ENCODE measurements around the gene COA8.

COA8 gene

DNA sequence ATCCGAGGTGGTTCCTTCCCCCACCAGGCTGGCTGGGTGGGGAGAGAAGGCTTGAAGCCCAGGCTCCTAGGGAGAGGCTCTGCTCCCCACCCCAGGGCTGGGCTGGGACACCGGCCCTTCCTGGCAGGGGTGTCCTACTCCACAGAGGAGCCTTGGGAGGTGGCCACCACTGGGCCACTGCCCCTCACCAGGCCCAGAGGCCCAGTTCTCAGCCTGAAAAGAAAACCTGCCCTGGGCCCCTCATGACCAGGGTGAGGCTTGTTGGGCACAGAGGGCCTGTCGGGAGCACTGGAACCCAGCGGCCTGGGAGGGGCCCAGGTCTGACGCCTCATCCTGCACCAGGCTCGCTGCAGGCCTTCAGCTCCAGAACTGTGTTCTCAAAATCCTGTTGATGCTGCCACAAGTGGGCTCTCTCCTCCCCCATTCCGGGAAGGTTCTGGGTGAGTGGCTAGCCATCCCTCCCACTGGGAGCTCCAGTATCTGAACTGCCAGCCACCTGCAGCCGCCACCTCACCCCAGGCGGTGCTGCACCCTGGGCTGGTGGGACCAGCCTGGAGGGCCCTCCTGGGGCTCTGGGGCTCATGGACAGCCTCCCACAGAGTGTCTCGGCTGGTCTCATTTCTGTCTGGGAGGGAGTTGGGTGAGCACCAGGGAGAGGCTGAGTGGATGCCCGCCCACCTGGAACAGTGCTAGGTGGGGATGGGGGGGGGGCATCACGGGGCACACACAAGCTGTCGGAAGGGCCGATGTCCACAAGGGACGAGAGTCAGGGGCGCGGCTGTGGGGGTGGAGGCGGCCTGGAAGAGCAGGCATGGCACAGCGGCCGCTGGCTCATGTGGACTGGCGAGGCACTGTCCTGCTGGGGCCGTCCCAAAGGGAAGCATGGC, 12.1 kb upstream of the COA8 start:
- peak; percentile 74 for DNase-seq

DNA sequence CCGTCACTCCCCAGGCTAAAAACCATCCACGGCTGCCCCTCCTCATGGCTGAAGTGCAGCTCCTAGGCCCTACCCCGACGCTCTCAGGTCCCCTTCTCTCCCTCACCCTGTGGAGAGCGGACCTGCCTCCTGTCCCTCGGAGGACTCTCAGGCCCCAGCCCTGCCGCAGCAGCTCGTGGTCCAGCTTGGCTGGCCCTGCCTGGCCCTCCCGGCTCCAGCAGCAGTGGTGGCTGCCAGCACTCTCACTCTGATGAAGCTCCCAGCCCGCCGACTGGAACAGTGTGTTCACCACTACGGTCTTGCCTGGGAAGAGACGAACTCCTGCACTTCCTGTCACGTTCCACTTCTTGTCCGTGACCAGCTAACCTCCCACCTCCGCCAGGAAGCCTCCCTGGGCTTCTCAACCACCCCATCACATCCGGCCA, 11.4 kb upstream of the COA8 start:
- no peak for DNase-seq

DNA sequence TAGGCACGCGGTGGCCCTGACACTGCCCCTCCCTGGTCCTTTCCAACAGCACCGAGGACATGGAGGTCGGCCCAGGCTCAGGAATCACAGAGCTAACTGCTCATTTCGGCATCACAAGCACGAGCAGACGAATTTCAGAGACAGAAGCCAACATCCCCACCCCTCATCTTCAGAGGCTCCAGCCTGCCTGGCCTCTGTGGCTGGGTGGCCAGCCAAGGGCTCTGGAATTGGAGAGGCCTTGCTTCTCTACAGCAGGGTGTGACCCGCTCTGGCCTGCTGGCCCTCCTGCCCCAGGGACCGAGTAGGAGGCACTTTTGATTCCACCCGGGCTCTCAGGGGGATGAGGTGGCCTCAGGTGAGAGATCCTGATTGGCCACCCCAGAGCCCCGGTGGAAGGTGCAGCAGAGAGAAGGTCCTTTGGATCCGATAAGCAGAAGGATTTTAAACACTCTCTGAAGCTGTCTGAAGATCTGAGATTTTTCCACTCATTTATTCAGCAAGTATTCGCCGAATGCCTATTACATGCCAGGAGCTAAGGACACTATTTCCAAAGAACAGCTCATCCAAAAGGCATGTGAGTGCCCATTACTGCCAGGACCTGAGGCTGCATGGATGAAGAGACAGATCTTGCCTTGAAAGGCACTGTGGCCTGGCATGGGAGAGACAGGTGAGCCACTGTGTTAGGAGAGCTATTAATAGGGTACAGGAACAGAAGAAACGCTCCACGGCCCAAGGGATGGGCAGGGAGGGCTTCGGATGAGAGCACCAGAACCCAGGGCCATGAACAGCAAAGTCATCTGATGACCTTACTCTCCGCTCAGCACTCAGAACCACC, 10.5 kb upstream of the COA8 start:
- no peak for DNase-seq

DNA sequence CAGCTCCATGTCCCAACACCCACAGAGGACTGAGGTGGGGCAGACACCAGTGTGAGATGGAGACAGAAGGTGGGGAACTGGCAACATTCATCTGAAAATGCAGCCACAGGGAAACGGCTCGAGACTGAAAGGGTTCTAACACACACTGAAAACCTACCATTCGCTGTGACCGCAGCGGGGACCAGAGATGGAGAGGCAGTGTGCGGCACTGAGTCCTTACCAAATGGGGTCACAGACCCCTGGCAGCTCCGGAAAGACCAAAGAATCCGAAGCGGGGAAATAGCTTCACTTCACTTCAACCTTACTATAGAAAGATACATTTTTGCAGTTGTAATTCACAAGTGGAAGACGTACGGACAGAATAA, 9.9 kb upstream of the COA8 start:
- no peak for DNase-seq

DNA sequence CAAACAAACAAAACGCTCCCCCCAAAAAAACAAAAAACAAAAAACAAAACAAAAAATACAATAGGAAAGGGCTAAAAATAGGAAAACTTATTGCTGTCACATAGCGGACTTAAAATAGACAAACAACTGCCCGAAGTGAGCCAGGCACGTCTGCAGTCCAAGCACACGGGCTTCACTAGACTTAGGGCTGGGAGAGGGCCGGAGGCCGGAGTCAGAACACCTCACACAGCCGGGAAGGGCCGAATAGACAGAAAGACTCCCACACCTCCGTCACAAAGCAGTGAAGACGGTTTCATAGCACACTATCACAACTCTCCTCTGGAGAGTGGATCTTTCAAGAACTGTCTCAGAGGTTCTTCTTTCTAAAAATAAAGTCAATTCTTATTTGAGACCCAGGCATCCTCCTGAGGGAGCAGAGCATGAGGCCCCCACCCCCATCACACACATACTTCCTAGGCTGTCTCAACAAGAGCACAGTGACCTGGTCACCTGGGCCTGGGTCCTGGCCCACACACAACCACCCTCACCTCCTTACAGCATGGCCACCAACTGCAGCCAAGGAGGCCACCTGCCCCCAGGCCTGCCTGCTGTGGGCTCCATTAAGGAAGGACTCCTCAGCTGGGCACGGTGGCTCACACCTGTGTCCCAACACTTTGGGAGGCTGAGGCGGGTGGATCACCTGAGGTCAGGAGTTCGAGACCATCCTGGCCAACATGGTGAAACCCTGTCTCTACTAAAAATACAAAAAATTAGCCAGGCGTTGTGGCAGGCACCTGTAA, 7.0 kb upstream of the COA8 start:
- no peak for DNase-seq

DNA sequence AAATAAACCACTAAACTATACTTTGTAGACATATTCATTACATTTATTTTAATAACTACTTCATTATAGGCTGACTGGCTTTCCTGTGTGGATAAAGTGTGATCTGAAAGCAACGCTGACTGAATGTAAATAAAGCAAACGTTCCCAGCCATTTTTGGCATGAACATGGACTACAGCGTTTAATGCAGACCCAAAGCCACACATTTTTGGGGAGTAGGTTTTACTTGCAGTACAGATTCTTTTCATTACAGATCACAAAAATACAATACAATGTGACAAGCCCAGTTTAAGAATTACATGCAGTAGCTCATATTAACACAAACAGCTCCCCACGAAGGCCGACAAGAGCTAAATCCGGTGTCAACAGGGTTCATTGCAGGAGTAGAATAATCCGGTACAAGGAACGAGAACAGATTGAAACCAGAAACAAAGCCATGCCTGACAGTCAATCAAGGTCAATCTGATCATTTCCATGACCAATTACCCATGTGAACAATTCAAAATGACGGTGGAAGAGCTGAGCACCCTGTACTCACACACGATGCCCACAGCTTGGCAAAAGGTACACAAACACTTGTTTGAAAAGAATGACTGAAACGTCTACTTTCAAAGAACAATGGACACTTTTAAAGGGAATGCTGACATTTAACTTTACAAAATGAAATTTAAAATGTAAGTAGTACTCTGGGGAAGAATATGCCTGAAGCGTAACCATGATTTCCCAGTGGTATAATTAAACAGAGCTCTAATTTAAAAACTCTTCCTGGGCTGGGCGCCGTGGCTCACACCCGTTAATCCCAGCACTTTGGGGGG, 5.6 kb upstream of the COA8 start:
- peak; percentile 38 for DNase-seq

DNA sequence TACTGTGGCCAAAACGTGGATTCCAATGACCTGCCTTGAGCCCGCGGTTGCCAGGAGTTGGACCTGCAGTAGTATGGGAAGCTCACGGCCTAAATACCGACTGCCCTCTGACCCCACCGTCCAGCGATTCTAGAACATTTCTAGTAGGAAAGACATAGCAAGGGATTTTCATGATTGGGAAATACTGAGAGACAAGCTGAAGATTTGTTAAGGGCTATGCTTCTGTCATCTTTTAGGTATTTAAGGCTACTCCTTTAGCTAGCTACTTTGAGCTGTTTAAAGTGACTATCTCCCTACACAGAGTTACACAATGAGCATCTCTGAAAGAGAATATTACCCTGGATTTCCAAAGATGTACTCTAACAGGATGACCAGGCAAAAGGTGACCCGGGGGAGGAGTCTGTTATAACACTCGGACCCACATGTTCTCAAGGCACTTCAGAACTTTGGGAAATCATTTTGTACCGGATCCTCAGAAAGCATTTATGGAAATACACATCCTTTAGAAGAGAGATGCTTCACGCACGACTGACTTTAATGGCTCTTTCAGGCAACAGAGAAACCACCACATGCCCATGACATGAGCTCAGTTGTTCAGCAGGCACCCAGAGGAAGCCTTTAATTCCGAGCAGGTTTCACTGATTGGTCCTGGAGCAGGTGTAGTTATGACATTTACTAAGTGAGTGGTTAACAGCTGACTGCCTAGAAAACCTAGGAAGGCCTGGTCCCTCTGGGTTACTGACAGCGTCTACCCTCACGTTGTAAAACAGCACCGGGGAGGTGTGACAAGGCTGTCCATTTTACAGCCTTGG, 4.5 kb upstream of the COA8 start:
- peak; percentile 31 for DNase-seq

DNA sequence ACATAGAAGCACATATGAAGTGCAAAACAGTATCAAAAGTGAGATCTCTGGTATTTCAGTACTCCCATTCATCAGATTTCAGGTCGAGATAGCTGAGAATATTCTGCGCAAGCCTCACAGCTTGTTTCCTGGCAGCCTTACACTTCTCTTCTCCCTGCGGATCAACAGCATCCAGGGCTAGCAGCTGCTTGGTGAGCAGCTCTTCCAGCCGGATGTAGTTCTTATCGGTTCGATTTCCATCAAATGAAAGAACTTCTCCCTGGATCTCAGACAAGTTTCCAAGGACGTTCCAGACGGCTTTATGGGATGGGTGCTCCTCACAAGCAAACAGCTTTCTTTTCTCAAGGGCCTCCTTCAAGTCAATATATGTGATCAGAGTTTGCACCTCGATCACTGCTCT, 3.0 kb upstream of the COA8 start:
- no peak for DNase-seq

DNA sequence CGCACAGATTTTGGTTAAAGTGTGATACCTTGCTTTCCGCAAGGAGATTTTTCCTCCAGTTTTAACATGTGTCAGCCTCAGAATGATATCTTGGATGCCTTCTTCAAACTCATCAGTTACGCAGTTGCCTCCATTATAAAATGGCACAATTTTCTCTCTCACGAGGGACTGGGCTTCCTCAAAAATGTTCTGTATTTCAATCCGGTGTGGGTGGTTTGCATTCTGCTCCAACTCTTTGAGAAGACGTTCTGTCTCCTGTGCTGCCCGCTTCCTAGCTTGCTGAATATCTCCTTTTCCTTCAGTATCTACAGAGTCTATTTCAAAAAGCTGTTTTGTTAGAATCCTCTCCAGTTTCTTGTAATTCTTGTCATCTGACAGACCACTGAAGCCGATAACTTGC, 2.1 kb upstream of the COA8 start:
- no peak for DNase-seq

DNA sequence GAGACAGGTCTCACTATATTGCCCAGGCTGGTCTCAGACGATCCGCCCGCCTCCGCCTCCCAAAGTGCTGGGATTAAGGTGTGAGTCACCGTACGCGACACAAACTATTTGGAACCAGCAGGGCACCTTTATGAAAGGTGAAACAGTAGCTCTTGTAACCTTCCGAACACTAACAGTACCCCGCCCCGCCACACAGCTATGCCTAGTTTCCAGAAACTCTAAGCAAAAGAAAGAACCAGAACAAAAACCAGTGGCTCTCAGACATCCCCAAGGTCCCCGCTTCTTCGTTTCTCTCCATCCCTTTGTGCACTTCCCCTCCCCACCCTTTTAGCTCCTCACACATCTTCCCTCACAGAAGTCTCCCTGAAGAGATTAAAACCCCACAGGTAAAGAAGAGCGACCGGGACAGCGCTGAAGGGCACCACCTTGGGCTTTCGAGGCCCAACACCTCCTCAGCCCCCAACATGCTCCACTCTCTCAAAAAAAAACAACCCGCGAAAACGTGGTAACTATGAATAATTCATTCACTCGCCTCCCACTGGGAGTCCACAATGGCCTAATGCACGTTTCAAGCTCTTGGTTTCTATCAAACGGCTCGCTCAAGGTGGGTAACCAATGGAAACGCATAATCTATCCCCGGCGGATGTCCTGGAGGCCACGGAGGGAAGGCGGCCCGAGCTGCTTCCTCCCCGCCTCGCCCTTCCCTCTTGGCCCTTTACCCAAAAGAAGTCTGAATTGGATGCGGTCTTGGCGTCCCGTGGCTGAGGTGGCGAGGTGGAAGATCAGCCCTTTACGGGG, 1.2 kb upstream of the COA8 start:
- DNase-seq, result no peak

DNA sequence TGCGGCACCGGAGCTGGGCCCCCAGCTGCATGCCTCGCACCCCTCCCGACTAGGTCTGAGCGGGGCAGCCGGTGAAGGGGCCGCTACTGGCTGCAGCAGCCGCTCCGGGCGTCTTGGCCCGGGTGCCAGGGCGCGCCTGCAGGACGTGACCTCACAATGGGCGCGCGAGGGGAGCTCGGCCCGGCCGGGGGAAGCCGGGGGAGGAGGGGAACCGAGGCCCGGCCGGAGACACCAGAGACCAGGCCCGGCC, 656 bp upstream of the COA8 start:
- DNase-seq, result no peak

DNA sequence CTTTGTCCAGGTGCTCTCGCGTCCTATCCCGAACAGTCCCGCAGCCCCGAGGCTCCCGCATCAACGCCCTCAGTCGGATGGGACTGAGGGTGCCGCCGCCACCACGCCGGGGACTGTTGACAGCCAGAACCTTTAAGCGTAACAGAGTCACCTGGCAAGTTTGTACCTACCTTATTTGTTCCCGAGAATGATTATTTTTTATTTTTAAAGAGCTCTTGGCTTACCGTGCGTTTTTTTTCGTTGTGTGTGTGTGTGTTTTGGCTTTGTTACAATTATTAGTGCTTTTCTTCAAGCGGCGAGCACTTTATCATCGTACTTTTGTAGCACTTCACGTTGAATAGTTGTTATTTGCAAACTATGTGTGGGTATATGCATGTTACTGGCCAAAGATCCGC, 463 bp downstream of the COA8 start:
- DNase-seq, result no peak

DNA sequence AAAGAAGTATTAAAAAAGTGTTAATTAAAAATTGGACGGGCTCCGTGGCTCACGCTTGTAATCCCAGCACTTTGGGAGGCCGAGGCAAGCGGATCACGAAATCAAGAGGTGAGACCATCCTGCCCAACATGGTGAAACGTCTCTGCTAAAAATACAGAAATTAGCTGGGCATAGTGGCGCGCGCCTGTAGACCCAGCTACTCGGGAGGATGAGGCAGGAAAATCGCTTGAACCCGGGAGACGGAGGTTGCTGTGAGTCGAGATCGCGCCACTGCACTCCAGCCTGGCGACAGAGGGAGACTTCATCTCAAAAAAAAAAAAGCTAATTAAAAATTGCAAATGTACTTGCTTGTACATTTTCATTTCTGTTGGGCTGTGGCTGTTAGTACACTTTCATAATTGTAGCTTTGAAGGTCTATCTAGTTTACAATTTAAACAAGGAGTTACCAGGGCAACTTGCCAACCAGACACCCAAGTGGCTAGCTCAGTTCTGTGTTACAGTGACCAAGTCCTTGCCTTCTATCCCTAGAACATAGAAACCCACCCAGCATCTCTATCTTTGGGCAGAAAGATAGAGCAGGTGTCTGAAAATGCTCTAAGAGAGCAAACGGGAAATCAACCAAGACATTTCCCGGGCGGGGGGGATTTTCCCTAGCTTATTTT, 1.2 kb downstream of the COA8 start:
- no peak for DNase-seq

DNA sequence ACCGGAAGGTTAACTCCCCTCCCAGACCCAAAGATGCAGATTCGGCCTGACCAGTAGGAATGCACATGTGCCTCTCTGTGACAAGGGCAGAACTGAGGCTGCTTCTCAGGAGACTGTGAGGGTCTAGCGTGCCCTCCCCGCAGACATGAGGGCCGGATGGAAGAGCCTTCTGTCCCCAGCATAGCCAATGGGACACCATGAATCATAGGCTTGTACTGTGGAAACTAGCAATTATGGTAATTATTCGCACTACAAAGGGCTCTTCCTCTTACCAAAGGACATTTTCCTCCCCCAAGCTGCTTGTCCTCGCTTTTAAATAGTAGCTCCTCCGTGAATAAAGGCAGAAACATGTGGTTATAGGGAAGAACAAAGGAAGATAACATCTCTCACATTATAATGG, 6.2 kb downstream of the COA8 start:
- no peak for DNase-seq

DNA sequence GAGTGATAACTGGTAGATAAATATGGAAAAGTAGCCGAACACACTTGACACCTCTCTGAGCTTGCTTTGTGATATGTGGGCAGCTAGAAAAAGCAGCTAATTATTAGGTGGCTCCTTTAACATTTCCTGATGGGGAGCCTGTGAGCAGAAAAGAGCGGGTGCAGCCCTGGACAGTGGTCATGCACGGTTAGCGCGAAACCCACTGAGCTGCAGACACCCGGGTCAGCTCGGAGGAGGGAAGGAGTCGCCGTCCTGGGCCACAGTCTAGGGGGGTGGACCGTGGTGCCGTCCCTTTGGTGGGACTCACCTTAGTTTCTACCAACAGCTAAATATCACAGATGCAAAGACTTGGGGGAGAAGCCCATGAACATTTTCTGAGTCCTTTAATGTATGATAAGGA, 6.6 kb downstream of the COA8 start:
- DNase-seq, result no peak

DNA sequence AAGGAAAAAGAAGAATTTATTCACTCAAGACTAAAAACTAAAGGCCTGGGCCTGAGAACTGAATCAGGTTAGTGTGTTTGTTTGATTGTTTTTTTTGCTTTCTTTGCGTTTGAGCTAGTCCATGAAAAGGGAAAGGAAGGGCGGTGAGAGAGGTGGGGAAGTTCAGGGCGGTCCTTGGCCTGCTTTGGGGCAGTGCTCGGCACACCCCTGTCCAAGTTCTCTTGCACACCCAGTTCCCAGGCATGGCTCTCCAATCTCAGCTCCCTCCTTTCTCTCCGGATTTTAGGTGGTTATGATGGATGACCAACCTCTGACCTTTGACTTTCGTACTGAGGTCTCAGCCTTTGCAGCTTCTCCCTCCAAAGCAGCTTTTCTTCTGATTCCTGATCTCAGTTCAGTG, 11.3 kb downstream of the COA8 start:
- DNase-seq, result no peak

DNA sequence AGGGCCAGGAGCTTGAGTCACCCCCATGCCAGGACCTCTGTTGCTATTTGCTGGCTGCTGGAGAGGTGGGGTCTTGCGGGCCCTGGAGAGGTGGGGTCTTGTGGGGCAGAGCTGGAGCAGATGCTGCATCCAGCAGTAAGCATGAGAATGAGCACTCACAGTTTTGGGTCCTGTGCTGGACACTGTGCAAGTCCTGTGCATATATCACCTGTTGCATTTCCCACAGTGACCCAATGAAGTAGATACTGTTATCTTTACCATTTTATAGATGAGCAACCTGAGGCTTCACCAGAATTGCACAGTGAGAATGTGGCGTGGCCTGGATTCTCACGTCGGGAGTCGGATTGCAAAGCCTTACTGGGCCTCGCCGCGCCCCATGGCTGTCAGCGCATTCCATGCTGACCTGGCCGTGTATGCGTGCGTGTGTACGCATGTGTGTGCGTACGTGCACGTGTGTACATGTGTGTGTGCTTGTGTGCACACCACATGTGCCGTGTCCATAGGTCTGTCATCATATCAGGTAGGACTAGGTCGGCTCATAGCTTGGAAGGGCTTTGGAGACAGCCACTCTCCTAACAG, 12.0 kb downstream of the COA8 start:
- DNase-seq, result no peak

DNA sequence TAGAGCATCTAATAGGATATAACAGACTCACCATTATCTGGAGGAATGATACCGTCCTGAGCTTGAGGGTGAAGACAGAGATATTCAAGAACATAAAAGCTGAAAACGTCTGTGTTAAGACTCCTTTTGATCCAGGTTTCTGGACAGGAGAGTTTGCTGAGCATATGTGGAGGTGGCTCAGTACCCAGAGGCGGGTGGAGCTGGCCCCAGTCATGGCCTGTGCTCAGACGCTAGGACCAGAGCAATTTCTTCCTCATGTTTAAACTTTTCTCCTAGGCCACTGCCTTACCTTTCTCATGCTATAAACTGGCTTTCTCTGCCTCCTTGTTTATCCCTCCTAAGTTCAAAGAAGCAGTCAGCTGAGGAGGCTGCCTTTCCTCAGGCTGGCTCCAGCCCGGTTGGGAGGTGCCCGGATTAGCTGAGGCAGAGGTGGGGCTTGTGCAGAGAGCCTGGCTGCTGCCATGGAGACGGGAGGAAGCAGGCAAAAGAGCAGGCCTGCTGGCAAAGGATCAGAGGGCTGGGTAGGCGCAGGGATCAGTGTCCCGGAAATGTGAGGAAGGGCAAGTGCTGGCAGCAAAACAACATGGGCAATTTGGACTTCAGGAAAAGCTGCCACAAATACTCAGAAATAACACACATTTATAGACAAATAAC, 13.7 kb downstream of the COA8 start:
- DNase-seq, result no peak

DNA sequence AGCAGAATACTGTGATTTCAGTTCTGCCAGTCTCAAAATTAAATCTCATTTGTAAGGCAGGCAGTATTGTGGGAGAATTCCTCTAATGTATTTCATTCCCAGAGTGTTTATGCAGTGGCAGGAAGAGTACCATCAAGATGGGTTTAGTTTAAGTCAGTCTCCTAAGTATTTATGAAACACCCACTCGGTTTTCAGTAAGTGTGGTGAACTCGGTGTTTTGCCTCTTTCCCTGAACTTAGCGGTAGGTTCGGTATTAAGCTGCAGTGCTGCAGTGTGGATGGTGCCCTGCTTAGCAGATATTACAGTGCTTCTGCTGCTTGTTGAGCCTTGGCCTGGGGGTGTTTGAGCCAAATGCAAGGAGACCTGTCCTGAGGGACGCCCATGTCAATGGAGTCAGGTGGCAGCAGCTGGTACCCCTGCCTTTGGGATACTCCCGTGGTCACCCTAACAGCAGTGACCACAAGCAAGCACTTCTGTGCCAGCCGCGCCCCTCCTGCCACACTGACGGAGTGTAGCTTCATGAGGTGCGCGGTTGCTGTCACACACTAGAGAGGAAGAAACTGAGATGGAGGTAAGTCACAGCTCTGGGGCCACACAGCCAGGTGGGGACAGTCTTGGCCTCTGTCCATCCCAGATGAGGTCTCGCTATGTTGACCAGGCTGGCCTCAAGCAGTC, 15.8 kb downstream of the COA8 start:
- DNase-seq, result no peak

All from NCI-H345 (cell line).